Right cardiac atrium (tissue), 5 donors: ENCODE data around the gene C19orf44. TPM values are rescaled to one million over a fixed set of nuclear protein-coding genes. Genes with fewer than 3 reads are reported as not detected.

Experiments
- ATAC-seq, 2 donors: fragments of 200-7000 bp; cut with Tn5 transposase; one replicate each; pipeline versions ENCODE4 v1.8.0 to v1.9.1; 2020; ENCODE audit warnings: moderate library complexity in 2 of 2, mild to moderate bottlenecking in 1 of 2
- DNase-seq, 3 donors: peaks; one replicate each; pipeline ENCODE4 v3.0.0-alpha.2; 2020
- H3K27ac ChIP-seq: one replicate; pipeline ENCODE4 v1.5.1; 2013; ENCODE audit warnings: mild to moderate bottlenecking, low read length, control low read depth, moderate library complexity
- H3K27me3 ChIP-seq: one replicate; pipeline ENCODE4 v1.6.1; 2013; ENCODE audit not compliant: control insufficient read depth, insufficient read depth
- H3K4me1 ChIP-seq: one replicate; pipeline ENCODE4 v1.6.1; 2013; ENCODE audit warnings: low read length; ENCODE audit not compliant: control insufficient read depth, insufficient read depth
- H3K4me3 ChIP-seq: one replicate; pipeline ENCODE4 v1.5.1; 2013; ENCODE audit warnings: low read length, control low read depth
- H3K9me3 ChIP-seq: one replicate; pipeline ENCODE4 v1.6.1; 2013; ENCODE audit warnings: low read length; ENCODE audit not compliant: control insufficient read depth
- WGBS: extraction: QIAGEN DNeasy Blood & Tissue Kit; methylation state at CpG from one replicate; pipeline ENCODE4 v1.1.7; 2013; 5-methylcytosine and 5-hydroxymethylcytosine counted together
- intact Hi-C, 4 donors: fragments of 100-400 bp; cut with DNase I; formaldehyde crosslinking; loops; one replicate each; pipeline versions ENCODE4 v1.11.0 to v1.14.0; 2022 to 2023
- polyA plus RNA-seq: library from polyadenylated mRNA; stranded (reverse); fragments of 200-250 nt; gene quantifications from one replicate; pipeline ENCODE4 v1.2.3, GENCODE V29; 2013
- total RNA-seq, 4 donors: library from RNA; stranded (reverse); fragmentation: NEBNext Ultra II Directional; extraction: Animal tissue kit (Norgen Biotek cat#: 25700); gene quantifications; one replicate each; pipeline ENCODE4 v1.2.1, GENCODE V29; 2021
- donor health status: healthy with polysubstance abuse.
- donor health status: DM: no; HTN: yes; CAD: no.
- donor health status: DM: no; HTN: no; CAD: no.
- donor health status: DM: no; HTN: yes; CAD: no; lungs with severe emphysema.
- donor health status: DM: yes; HTN: yes; CAD: no.

C19orf44 gene
- total and polyA plus RNA-seq, 5 donors: 3.3 to 4.2 (median 3.8) TPM

DNA sequence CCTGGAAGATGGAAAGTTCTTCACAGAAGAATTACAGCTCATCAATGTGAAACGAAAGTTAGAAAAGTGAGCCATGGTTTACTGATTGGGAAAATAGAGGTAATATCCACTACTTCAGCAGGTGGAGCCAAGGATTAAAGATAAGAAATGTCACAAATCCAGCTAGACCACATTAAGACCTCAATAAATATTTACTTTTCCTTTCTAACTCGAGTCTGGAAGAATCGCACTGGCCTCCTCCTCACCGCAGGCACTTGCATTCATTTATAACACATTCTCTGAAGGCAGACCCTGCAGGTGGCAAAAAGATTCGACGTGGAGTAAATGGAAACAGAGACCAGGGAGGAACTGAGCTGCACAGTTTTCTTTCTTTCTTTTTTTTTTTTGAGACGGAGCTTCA lies 68.6 kb downstream of the C19orf44 start:
- H3K27me3 ChIP-seq: no peaks in the 10 kb centered on the region
- H3K27ac ChIP-seq: no peak overlapping the region
- WGBS: 95% methylated on average over 7 of the region's 7 CpGs
- no peak overlapping the region for H3K4me3 ChIP-seq
- ATAC-seq: no peak
- intact Hi-C loops: no loop called here
- peak in 1 of 3 donors; percentile 4 for DNase-seq
- H3K4me1 ChIP-seq: no peaks in the 10 kb centered on the region
- H3K9me3 ChIP-seq: no peaks in the 10 kb centered on the region

DNA sequence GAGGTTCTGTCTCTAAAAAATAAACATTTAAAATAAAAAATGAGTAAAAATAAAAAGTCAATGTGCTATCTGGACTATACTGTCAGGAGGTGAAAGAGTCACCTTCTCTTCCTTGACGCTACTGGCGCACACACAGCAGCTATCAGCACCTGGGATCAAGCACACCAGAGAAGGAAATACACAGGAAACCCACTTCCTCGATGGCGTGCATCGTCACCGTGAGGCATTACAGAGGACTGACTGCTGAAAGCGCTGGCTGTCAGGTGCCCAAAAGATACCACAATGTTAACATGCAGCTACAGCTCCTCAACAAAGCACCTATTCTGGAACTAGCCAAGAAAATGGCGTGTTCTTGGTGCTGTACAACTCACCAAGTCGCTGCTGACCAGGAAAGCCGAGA lies 70.0 kb downstream of the C19orf44 start:
- ATAC-seq: no peak
- Histone ChIP-seq H3K9me3 (no peaks in the 10 kb centered on the region), H3K4me3 (no peak overlapping the region), H3K4me1 (no peaks in the 10 kb centered on the region), H3K27me3 (no peaks in the 10 kb centered on the region), H3K27ac (no peak overlapping the region)
- intact Hi-C loops: no loop called here
- 70% methylated on average over 10 of the region's 10 CpGs for WGBS
- peak in 2 of 3 donors; percentile 41 to 60 for DNase-seq

DNA sequence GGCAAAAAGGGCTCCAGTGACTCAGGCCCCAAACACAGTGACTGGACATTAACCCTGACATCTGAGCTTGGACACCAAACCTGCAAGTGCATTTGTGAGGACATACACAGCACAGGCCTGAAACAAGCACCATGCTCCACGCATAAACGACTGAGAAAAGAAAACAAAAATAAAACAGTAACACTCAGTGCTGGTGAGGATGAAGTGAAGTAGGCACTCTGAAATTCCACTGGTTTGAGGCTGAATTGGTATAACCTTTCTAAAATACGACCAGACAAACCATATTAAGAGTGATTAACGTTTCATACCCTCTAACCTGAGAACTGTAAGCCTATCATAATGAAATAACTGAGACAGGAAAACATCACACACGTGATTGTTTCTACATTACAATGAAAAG lies 70.5 kb downstream of the C19orf44 start:
- H3K27ac ChIP-seq: no peak overlapping the region
- H3K9me3 ChIP-seq: no peaks in the 10 kb centered on the region
- H3K4me1 ChIP-seq: peaks cover 2% of the 10 kb centered on the region
- intact Hi-C loops: no loop called here
- H3K4me3 ChIP-seq: no peak overlapping the region
- DNase-seq (no peak), ATAC-seq (no peak)
- WGBS: 94% methylated on average over 5 of the region's 5 CpGs
- no peaks in the 10 kb centered on the region for H3K27me3 ChIP-seq

DNA sequence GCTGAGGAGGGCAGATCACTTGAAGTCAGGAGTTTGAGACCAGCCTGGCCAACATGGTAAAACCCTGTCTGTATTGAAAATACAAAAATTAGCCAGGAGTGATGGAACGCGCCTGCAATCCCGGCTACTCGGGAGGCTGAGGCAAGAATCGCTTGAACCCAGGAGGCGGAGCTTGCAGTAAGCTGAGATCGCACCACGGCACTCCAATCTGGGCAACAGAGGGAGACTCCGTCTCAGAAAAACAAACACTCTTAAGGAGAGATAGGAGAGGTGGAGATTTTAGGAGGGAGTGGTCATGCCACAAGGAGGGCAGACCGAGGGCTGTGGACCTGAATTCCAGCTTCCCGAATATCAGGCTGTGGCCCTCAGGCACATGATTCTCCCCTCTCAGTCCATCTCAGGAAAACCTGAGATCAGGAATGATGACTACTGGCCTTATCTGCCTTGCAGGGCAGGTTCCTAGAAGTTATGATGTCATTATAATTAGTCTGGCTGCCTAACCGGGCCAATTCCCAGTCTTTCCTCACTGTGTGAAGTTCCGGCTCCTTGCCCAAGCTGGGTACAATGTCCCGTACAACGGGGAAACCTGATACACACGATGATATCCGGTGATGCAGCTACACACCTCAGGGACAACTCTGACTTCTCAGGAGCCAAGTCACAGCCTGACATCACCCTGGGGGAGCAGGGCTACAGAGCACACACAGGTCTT lies 73.6 kb downstream of the C19orf44 start:
- no peaks in the 10 kb centered on the region for H3K9me3 ChIP-seq
- no peak overlapping the region for H3K27ac ChIP-seq
- H3K27me3 ChIP-seq: no peaks in the 10 kb centered on the region
- ATAC-seq (no peak), DNase-seq (peak in 1 of 3 donors; percentile 21)
- H3K4me3 ChIP-seq: no peak overlapping the region
- intact Hi-C loops: loop anchor here in 2 of 4 donors (5.0 to 10.0 kb wide), 2 partner anchors 55 to 58 kb away; partner anchors contain the start of gene MED26 (in 2 of the 2)
- 85% methylated on average over 17 of the region's 17 CpGs for WGBS
- H3K4me1 ChIP-seq: peaks cover 8% of the 10 kb centered on the region

Other genes starting within 250 kb of the C19orf44 start
- 10 to 100 TPM; 53.3 to 73.5 (median 68.1) TPM for gene KLF2, start 171.6 kb upstream of the C19orf44 start, total RNA-seq
- 30.9 TPM for gene KLF2, start 171.6 kb upstream of the C19orf44 start, polyA plus RNA-seq
- gene EPS15L1, start 24.4 kb upstream of the C19orf44 start, total RNA-seq: 10 to 100 TPM; 64.6 to 88.9 (median 83.0) TPM
- gene EPS15L1, start 24.4 kb upstream of the C19orf44 start, polyA plus RNA-seq: 52.9 TPM
- gene CALR3, start 227 bp upstream of the C19orf44 start, total RNA-seq: not detected
- gene CALR3, start 227 bp upstream of the C19orf44 start, polyA plus RNA-seq: not detected
- 10 to 100 TPM; 20.7 to 25.8 (median 20.9) TPM for gene CHERP, start 46.0 kb downstream of the C19orf44 start, total RNA-seq
- 15.6 TPM for gene CHERP, start 46.0 kb downstream of the C19orf44 start, polyA plus RNA-seq
- 10 to 100 TPM; 21.0 to 26.6 (median 25.8) TPM for gene SLC35E1, start 76.0 kb downstream of the C19orf44 start, total RNA-seq
- 21.3 TPM for gene SLC35E1, start 76.0 kb downstream of the C19orf44 start, polyA plus RNA-seq
- 1 to 10 TPM; 5.3 to 6.1 (median 5.6) TPM for gene MED26, start 131.8 kb downstream of the C19orf44 start, total RNA-seq
- 4.5 TPM for gene MED26, start 131.8 kb downstream of the C19orf44 start, polyA plus RNA-seq
- 10 to 100 TPM; 42.7 to 54.3 (median 45.9) TPM for gene SMIM7, start 163.8 kb downstream of the C19orf44 start, total RNA-seq
- 62.6 TPM for gene SMIM7, start 163.8 kb downstream of the C19orf44 start, polyA plus RNA-seq
- gene TMEM38A, start 164.7 kb downstream of the C19orf44 start, total RNA-seq: 10 to 100 TPM in 3 of 4 donors, 1 to 10 TPM in 1; 6.8 to 17.0 (median 14.0) TPM
- gene TMEM38A, start 164.7 kb downstream of the C19orf44 start, polyA plus RNA-seq: 13.5 TPM
- under 1 TPM in 2 of 4 donors, not detected in 2; 0.03 to 0.08 TPM for gene NWD1, start 223.5 kb downstream of the C19orf44 start, total RNA-seq
- gene NWD1, start 223.5 kb downstream of the C19orf44 start, polyA plus RNA-seq: 0.02 TPM